Measurements from ENCODE around the gene CDK5RAP1. TPM values are rescaled to one million over a fixed set of nuclear protein-coding genes. Genes with fewer than 3 reads are reported as not detected.
"Not testable (repeated sequence)": the region's sequence is repeated elsewhere in the genome, so short reads cannot be mapped to it uniquely, and the experiment has no call there.

CDK5RAP1 gene
- polyA plus RNA-seq, 3 donors from 2014 or later, result 20.4 to 32.3 (median 20.9) TPM

DNA sequence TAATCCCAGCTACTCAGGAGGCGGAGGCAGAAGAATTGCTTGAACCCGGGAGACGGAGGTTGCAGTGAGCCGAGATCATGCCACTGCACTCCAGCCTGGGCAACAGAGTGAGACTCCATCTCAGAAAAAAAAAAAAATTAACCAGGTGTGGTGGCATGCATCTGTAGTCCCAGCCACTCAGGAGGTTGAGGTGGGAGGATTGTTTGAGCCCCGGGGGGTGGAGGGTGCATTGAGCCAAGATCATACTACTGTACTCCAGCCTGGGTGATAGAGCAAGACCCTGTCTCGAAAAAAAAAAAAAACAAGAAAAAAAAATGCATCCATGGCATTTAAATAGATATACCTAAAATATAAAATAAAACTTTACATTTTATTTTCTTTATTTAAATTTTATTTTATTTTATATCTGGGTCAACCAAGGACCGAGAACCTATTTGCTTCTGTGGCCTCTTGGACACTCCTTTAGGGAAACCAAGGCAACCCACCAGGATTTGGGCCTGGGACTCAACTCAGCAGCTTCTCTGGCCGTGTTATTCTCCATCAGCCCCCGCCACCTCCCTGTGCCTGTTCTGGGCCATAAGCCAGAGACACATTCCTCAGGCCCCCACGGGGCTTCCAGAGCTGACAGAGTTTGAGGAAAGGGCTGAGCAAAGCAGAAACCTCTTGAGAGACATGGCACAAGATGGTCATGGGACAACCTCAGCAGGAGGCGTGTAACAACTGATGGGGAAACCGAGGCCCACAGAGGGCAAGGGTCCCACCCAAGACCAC, 36.0 kb upstream of the CDK5RAP1 start:
- no peak overlapping the region for H3K4me3 Mint-ChIP-seq
- no peaks in the 10 kb centered on the region for H3K36me3 Mint-ChIP-seq
- no peak overlapping the region for H3K27ac Mint-ChIP-seq
- H3K4me1 Mint-ChIP-seq, result no peaks in the 10 kb centered on the region
- no peaks in the 10 kb centered on the region for H3K27me3 Mint-ChIP-seq (ENCODE audit: low read depth in 3 of 3)
- DNase-seq, result no peak
- no peaks in the 10 kb centered on the region for H3K9me3 Mint-ChIP-seq

GRCh38 chr20:33434434-33434833, 33.1 kb upstream of the CDK5RAP1 start:
- no peak overlapping the region for H3K4me3 Mint-ChIP-seq
- no peaks in the 10 kb centered on the region for H3K9me3 Mint-ChIP-seq
- no peaks in the 10 kb centered on the region for H3K27me3 Mint-ChIP-seq (ENCODE audit: low read depth in 3 of 3)
- no peaks in the 10 kb centered on the region for H3K4me1 Mint-ChIP-seq
- no peak overlapping the region for H3K27ac Mint-ChIP-seq
- H3K36me3 Mint-ChIP-seq, result no peaks in the 10 kb centered on the region
- DNase-seq, result no peak

DNA sequence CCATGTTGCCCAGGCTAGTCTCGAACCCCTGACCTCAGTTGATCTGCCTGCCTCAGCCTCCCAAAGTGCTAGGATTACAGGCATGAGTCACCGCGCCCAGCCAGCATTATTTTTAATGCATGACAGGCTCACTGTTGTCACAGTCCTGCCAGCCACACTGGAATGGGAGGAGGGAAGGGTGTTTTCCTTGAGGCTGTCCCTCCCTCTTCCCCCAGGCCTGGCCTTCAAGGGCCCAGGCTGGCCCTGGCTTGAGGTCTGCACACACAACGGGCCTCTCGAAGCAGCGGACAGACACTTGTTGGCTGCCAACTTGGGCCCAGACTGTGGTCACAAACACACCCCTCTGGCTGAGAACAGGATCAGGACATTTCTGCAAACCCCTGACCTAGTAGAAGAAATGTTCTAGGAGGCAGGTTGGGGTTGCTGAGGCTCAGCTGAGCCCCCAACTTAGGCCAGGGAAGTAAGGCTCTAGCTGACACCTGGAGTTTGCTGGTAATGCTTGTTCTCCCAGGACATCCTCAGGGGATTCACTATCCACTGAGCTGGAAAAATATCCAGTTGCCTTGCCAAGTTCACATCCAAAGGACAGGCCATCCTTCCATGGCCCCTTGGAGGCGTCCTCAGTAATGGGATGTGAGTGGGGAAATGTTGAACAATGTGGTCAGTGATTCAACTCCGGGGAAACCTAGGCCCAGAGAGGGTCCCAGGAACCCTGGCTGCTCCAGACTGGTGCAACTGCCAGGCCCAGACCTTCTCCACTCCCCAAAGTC, 32.3 kb upstream of the CDK5RAP1 start:
- no peak for DNase-seq
- H3K4me1 Mint-ChIP-seq, result no peaks in the 10 kb centered on the region
- no peak overlapping the region for H3K27ac Mint-ChIP-seq

DNA sequence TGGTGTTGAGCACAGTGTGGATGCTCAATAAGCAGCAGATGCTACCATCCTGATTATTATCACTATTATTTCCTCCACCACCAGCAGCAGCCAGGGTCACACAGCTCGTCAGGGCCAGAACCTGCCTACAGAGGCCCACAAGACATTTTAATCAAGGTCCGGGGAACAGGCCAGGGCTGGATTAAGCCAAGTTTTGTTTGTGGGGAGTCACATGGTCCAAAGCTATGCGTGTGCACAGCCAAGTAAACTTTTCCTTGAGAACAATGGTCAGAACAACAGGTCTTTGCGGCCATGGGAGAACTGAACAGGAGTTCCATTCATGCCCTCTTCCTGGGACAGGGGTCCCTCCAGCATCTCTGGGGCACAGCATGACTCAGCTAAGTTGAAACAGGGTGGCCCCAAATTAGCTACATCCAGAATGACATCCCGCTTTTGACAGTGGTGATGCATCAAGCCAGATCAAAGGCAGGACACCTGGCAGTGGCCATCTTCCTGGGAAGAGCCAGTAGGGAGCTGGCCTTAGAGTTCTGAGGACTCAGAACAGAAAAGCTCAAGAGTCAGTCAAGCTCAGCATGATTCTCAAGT, 30.6 kb upstream of the CDK5RAP1 start:
- Mint-ChIP-seq H3K27me3 (ENCODE audit: low read depth in 3 of 3) (no peaks in the 10 kb centered on the region), H3K36me3 (no peaks in the 10 kb centered on the region), H3K9me3 (no peaks in the 10 kb centered on the region), H3K27ac (no peak overlapping the region), H3K4me3 (no peak overlapping the region), H3K4me1 (no peaks in the 10 kb centered on the region)
- no peak for DNase-seq

More for the DNA sequence above, 32.3 kb upstream of the CDK5RAP1 start:
- Mint-ChIP-seq H3K4me3 (no peak overlapping the region), H3K9me3 (no peaks in the 10 kb centered on the region), H3K27me3 (ENCODE audit: low read depth in 3 of 3) (no peaks in the 10 kb centered on the region), H3K36me3 (no peaks in the 10 kb centered on the region)

DNA sequence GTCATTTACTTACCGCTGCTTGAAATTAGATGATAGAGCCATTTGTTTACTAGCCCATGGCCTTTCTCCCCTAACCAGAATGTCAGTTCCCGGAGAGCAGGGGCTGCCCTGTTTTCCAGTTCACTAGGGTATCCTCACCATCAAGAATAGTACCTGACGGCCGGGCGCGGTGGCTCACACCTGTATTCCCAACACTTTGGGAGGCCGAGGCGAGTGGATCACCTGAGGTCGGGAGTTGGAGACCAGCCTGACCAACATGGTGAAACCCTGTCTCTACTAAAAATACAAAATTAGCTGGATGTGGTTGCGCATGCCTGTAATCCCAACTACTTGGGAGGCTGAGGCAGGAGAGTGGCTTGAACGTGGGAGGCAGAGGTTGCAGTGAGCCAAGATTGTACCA, 22.6 kb upstream of the CDK5RAP1 start:
- not testable (repeated sequence) for H3K27ac Mint-ChIP-seq; DNase-seq; H3K9me3 Mint-ChIP-seq; H3K4me1 Mint-ChIP-seq; H3K27me3 Mint-ChIP-seq (ENCODE audit: low read depth in 3 of 3); H3K4me3 Mint-ChIP-seq; H3K36me3 Mint-ChIP-seq

- H3K36me3 Mint-ChIP-seq, result no peaks in the 10 kb centered on the region
- no peak overlapping the region for H3K4me3 Mint-ChIP-seq
- no peaks in the 10 kb centered on the region for H3K27me3 Mint-ChIP-seq (ENCODE audit: low read depth in 3 of 3)
- DNase-seq, result no peak
- no peak overlapping the region for H3K27ac Mint-ChIP-seq
- no peaks in the 10 kb centered on the region for H3K9me3 Mint-ChIP-seq
- H3K4me1 Mint-ChIP-seq, result no peaks in the 10 kb centered on the region
Measured at GRCh38 chr20:33423141-33423834, 22.0 kb upstream of the CDK5RAP1 start.

GRCh38 chr20:33419140-33419974, 18.0 kb upstream of the CDK5RAP1 start:
- H3K4me3 Mint-ChIP-seq, result no peak overlapping the region
- H3K4me1 Mint-ChIP-seq, result no peaks in the 10 kb centered on the region
- DNase-seq, result no peak
- no peaks in the 10 kb centered on the region for H3K27me3 Mint-ChIP-seq (ENCODE audit: low read depth in 3 of 3)
- no peak overlapping the region for H3K27ac Mint-ChIP-seq
- peaks cover 0 to 3% (median 0%) of the 10 kb centered on the region in 3 donors for H3K36me3 Mint-ChIP-seq
- H3K9me3 Mint-ChIP-seq, result no peaks in the 10 kb centered on the region

DNA sequence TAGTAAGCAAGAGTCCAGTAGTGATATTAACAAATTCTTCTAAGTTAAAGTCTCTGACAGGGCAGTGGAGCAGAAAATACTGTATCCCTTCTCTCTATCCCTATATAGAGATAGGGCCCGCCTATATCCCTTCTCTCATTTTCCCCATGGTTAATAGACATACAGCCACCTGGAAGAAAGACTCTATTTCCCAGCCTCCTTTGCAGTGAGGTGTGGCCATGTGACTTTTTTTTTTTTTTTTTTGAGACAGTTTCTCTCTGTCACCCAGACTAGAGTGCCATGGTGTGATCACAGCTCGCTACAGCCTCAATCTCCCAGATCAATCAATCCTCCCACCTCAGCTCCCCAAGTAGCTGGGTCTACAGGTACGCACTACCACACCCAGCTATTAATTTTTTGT, 16.7 kb upstream of the CDK5RAP1 start:
- Mint-ChIP-seq H3K9me3 (no peaks in the 10 kb centered on the region), H3K4me1 (no peaks in the 10 kb centered on the region), H3K27me3 (ENCODE audit: low read depth in 3 of 3) (no peaks in the 10 kb centered on the region), H3K36me3 (peaks cover 0 to 3% (median 0%) of the 10 kb centered on the region in 3 donors), H3K4me3 (no peak overlapping the region), H3K27ac (no peak overlapping the region)
- no peak for DNase-seq

GRCh38 chr20:33415948-33416347, 14.6 kb upstream of the CDK5RAP1 start:
- Mint-ChIP-seq H3K27me3 (ENCODE audit: low read depth in 3 of 3) (no peaks in the 10 kb centered on the region), H3K9me3 (no peaks in the 10 kb centered on the region), H3K27ac (no peak overlapping the region), H3K4me3 (no peak overlapping the region), H3K4me1 (no peaks in the 10 kb centered on the region), H3K36me3 (peaks cover 0 to 3% (median 0%) of the 10 kb centered on the region in 3 donors)
- DNase-seq, result no peak

- H3K27me3 Mint-ChIP-seq (ENCODE audit: low read depth in 3 of 3), result peaks cover 0 to 2% (median 0%) of the 10 kb centered on the region in 3 donors
- H3K4me1 Mint-ChIP-seq, result no peaks in the 10 kb centered on the region
- DNase-seq, result no peak
- no peaks in the 10 kb centered on the region for H3K9me3 Mint-ChIP-seq
- H3K4me3 Mint-ChIP-seq, result no peak overlapping the region
- H3K36me3 Mint-ChIP-seq, result peaks cover 0 to 7% (median 4%) of the 10 kb centered on the region in 3 donors
- H3K27ac Mint-ChIP-seq, result no peak overlapping the region
Measured at GRCh38 chr20:33412484-33412838, 11.1 kb upstream of the CDK5RAP1 start.

- Mint-ChIP-seq H3K27me3 (ENCODE audit: low read depth in 3 of 3) (peaks cover 0 to 3% (median 0%) of the 10 kb centered on the region in 3 donors), H3K27ac (no peak overlapping the region), H3K36me3 (peaks cover 0 to 8% (median 8%) of the 10 kb centered on the region in 3 donors), H3K4me1 (no peaks in the 10 kb centered on the region), H3K4me3 (no peak overlapping the region), H3K9me3 (no peaks in the 10 kb centered on the region)
- DNase-seq, result no peak
Measured at GRCh38 chr20:33411711-33412483, 10.6 kb upstream of the CDK5RAP1 start.

DNA sequence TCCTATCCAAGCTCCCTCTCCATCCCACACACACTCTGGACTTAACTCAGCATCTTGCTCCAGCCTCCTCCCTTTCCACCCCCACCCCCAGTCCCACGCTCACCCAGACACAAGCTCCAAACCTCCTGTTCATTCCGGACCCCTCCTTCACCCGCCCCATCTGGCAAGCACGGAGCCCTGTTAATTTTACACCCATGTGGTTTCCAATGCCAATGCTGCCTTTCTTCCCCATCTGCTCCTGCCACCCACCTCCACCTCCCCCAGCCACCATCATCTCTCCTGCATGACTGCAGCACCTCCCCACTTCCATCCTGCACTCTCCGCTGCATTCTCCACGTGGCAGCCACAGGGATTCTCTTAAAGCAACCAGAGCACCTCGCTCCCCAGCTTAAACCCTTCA, 9.9 kb upstream of the CDK5RAP1 start:
- H3K27me3 Mint-ChIP-seq (ENCODE audit: low read depth in 3 of 3), result peaks cover 0 to 3% (median 0%) of the 10 kb centered on the region in 3 donors
- no peak overlapping the region for H3K4me3 Mint-ChIP-seq
- H3K4me1 Mint-ChIP-seq, result no peaks in the 10 kb centered on the region
- peaks cover 0 to 10% (median 9%) of the 10 kb centered on the region in 3 donors for H3K36me3 Mint-ChIP-seq
- DNase-seq, result no peak
- no peaks in the 10 kb centered on the region for H3K9me3 Mint-ChIP-seq
- H3K27ac Mint-ChIP-seq, result no peak overlapping the region

All from immature natural killer cell (primary cell).